ENCODE data around the gene CIITA. TPM values are rescaled to one million over a fixed set of nuclear protein-coding genes. Genes with fewer than 3 reads are reported as not detected.

Gene CIITA
- total RNA-seq, 1 experiment from 2014 or later: not detected

- no peak for DNase-seq
- Histone ChIP-seq H4K8ac (replicated peaks; ENCODE audit: insufficient read length, low read depth, low read length) (no peak overlapping the region), H3K27ac (ENCODE audit: insufficient read length, low read depth, low read length) (no peak overlapping the region), H4K5ac (ENCODE audit: insufficient read length, low read depth, low read length) (no peak overlapping the region), H4K20me1 (ENCODE audit: control insufficient read depth, insufficient read depth, insufficient read length) (no peaks in the 10 kb centered on the region), H2BK12ac (ENCODE audit: insufficient read length, low read depth, low read length) (no peak overlapping the region), H3T11ph (ENCODE audit: low read length) (no peak overlapping the region), H3K9me3 (ENCODE audit: control insufficient read depth, low read depth, low read length) (no peaks in the 10 kb centered on the region), H3K23me2 (ENCODE audit: insufficient read length, low read depth, low read length, poor library complexity, severe bottlenecking) (no peaks in the 10 kb centered on the region), H3K79me1 (ENCODE audit: insufficient read depth, low read depth, low read length, poor library complexity, severe bottlenecking) (no peaks in the 10 kb centered on the region), H3K4me2 (ENCODE audit: insufficient read depth, insufficient read length, low read length) (no peak overlapping the region), H2AFZ (ENCODE audit: low read length) (no peak overlapping the region), H3K56ac (ENCODE audit: insufficient read length, low read depth, low read length) (no peak overlapping the region), H3K79me2 (ENCODE audit: insufficient read depth, low read length) (no peaks in the 10 kb centered on the region), H3K27me3 (ENCODE audit: insufficient read depth, low read length) (no peaks in the 10 kb centered on the region), H3K4me1 (ENCODE audit: insufficient read depth, low read length) (no peaks in the 10 kb centered on the region), H2BK120ac (ENCODE audit: low read depth, low read length, poor library complexity, severe bottlenecking) (no peak overlapping the region), H3K23ac (ENCODE audit: insufficient read length, low read depth, low read length) (no peak overlapping the region), H2BK5ac (ENCODE audit: insufficient read length, low read length) (no peak overlapping the region), H2BK15ac (ENCODE audit: low read depth, low read length) (no peak overlapping the region), H2AK5ac (ENCODE audit: insufficient read length, low read length) (no peak overlapping the region), H3K18ac (ENCODE audit: insufficient read length, low read depth, low read length) (no peak overlapping the region), H4K91ac (ENCODE audit: insufficient read length, low read depth, low read length) (no peak overlapping the region), H3K9ac (ENCODE audit: extremely low read depth, insufficient read length, low read length) (no peak overlapping the region), H2BK20ac (ENCODE audit: low read depth, low read length, poor library complexity, severe bottlenecking) (no peak overlapping the region), H3K14ac (ENCODE audit: insufficient read depth, low read length) (no peak overlapping the region), H3K4ac (ENCODE audit: low read depth, low read length) (no peak overlapping the region)
- H3K4me3 Mint-ChIP-seq: no peak overlapping the region
- H3K9me3 Mint-ChIP-seq: peaks cover 0 to 3% of the 10 kb centered on the region in 2 experiments; a peak in 1 of 5 replicates
- peaks cover 7 to 14% of the 10 kb centered on the region in 2 experiments for H3K4me1 Mint-ChIP-seq
- peaks cover 6% of the 10 kb centered on the region for H3K27me3 Mint-ChIP-seq (ENCODE audit: low read depth)
- no peak for TF ChIP-seq CTCF (conservative IDR thresholded peaks at IDR 0.05)
- no peaks in the 10 kb centered on the region for H3K36me3 Mint-ChIP-seq (ENCODE audit: insufficient read depth in 1 of 3, low read depth in 3 of 3)
- no peak overlapping the region for H3K27ac Mint-ChIP-seq
- WGBS (ENCODE audit: extremely low coverage, insufficient read length, low lambda C conversion rate): no CpG with 5 or more reads among the region's 10 CpGs
Measured at GRCh38 chr16:10888320-10888937, 11.4 kb downstream of the CIITA start.
